ENCODE data around the gene PPP4R2. TPM values are rescaled to one million over a fixed set of nuclear protein-coding genes. Genes with fewer than 3 reads are reported as not detected.

PPP4R2 gene
- total and polyA plus RNA-seq, 2 donors (not counting 3 experiments of a cell fraction or from before 2014, with no cell fraction given), result 6.5 to 74.4 TPM

- no TSS peak for BruUV-seq (replicated peaks)
- TF ChIP-seq MYC (IDR thresholded peaks at IDR 0.05; ENCODE audit: low read depth, low read length), result no peak
- no peak for TF ChIP-seq CTCF (IDR thresholded peaks at IDR 0.05; ENCODE audit: extremely low read depth in 1 of 2, insufficient read depth in 1 of 2, low read depth in 1 of 2, low read length in 2 of 2)
- no peak for TF ChIP-seq POLR2A (IDR thresholded peaks at IDR 0.05; ENCODE audit: low read depth, low read length)
- TF ChIP-seq JUN (IDR thresholded peaks at IDR 0.05; ENCODE audit: borderline replicate concordance, insufficient read depth, insufficient read length, low read depth), result no peak
- TF ChIP-seq FOS (IDR thresholded peaks at IDR 0.05; ENCODE audit: borderline replicate concordance, insufficient read depth, low read length), result no peak
- TF ChIP-seq GATA2 (IDR thresholded peaks at IDR 0.05; ENCODE audit: insufficient read depth, insufficient read length, low read depth, low read length), result no peak
- TF ChIP-seq POLR2AphosphoS5 (IDR thresholded peaks at IDR 0.05; ENCODE audit: insufficient read depth, low read depth, low read length), result no peak
- TF ChIP-seq, protein P1, sequence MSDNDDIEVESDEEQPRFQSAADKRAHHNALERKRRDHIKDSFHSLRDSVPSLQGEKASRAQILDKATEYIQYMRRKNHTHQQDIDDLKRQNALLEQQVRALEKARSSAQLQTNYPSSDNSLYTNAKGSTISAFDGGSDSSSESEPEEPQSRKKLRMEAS (IDR thresholded peaks at IDR 0.05; ENCODE audit: insufficient read depth, insufficient read length), result no peak
- no peak for TF ChIP-seq EZH2 (IDR thresholded peaks at IDR 0.05; ENCODE audit: borderline replicate concordance, low read depth, low read length, severe bottlenecking)
- H3K9me1 ChIP-seq (replicated peaks; ENCODE audit: control insufficient read depth, extremely low read depth, insufficient read depth, low read length), result no peaks in the 10 kb centered on the region
- no peak overlapping the region for H3K9ac ChIP-seq (replicated peaks; ENCODE audit: extremely low read depth, insufficient read depth, low read length)
- no peaks in the 10 kb centered on the region for H3K79me2 ChIP-seq (ENCODE audit: control insufficient read depth, insufficient read depth, low read length)
- H3K4me3 ChIP-seq (replicated peaks in 1 of 3; ENCODE audit: insufficient read depth in 1 of 3, low read depth in 1 of 3, low read length in 3 of 3), result no peak overlapping the region
- POLR2A ChIA-PET, result no interaction called here
- no peaks in the 10 kb centered on the region for H3K9me3 ChIP-seq (replicated peaks; ENCODE audit: control insufficient read depth, insufficient read depth, low read length)
- CTCF ChIA-PET, result no interaction called here
- no peaks in the 10 kb centered on the region for H3K36me3 ChIP-seq (ENCODE audit: control insufficient read depth in 2 of 2, extremely low read depth in 1 of 2, insufficient read depth in 2 of 2, low read length in 2 of 2)
- no peak overlapping the region for H3K4me2 ChIP-seq (ENCODE audit: insufficient read depth, low read length)
- intact Hi-C loops (cut with micrococcal nuclease), result no loop called here
- H3K27me3 ChIP-seq (ENCODE audit: control insufficient read depth in 2 of 2, insufficient read depth in 2 of 2, low read length in 2 of 2), result peaks cover 1 to 2% of the 10 kb centered on the region in 2 experiments
- dilution Hi-C loops (cut with MboI; ENCODE audit: extremely low pct_ligation_motif_present, low sequenced_read_pairs), result no loop called here
- no peaks in the 10 kb centered on the region for H4K20me1 ChIP-seq (replicated peaks; ENCODE audit: control insufficient read depth, extremely low read depth, insufficient read depth, low read length)
- DNase-seq (ENCODE audit: low read depth, low spot score), result peak; percentile 24
- no peaks in the 10 kb centered on the region for H3K4me1 ChIP-seq (ENCODE audit: control insufficient read depth, extremely low read depth, insufficient read depth, low read length)
- no peak overlapping the region for H2AFZ ChIP-seq (ENCODE audit: low read depth, low read length)
- FAIRE-seq, result no peak
- no peak overlapping the region for H3K27ac ChIP-seq (ENCODE audit: insufficient read depth, low read depth, low read length)
Observed at GRCh38 chr3:72973031-72973723, 23.4 kb upstream of the PPP4R2 start.

All from endothelial cell of umbilical vein (primary cell).